Thymus (tissue), 11 donors: ENCODE measurements around the gene POLR1E. TPM values are rescaled to one million over a fixed set of nuclear protein-coding genes. Genes with fewer than 3 reads are reported as not detected.
"Not testable (repeated sequence)": the region's sequence is repeated elsewhere in the genome, so short reads cannot be mapped to it uniquely, and the experiment has no call there.

Experiments
- DNase-seq, 9 donors: peaks; one replicate each; pipeline ENCODE4 v3.0.0-alpha.2; 2013; ENCODE audit warnings: low spot score in 9 of 9, low read depth in 6 of 9, missing footprints in 1 of 9
- H3K27ac ChIP-seq, 2 donors: one replicate each; pipeline ENCODE4 v1.5.1; 2013; ENCODE audit warnings: control low read depth in 1 of 2, low read depth in 1 of 2, low read length in 1 of 2, mild to moderate bottlenecking in 1 of 2, moderate library complexity in 1 of 2
- H3K27me3 ChIP-seq, 2 donors: one replicate each; pipeline ENCODE4 v1.5.1; 2013; ENCODE audit warnings: low read length in 1 of 2; ENCODE audit not compliant: control insufficient read depth in 2 of 2, insufficient read depth in 1 of 2
- H3K36me3 ChIP-seq, 2 donors: one replicate each; pipeline ENCODE4 v1.5.1; 2013; ENCODE audit warnings: low read length in 1 of 2, mild to moderate bottlenecking in 1 of 2, moderate library complexity in 1 of 2; ENCODE audit not compliant: control insufficient read depth in 2 of 2, insufficient read depth in 2 of 2
- H3K4me1 ChIP-seq, 2 donors: one replicate each; pipeline ENCODE4 v1.5.1; 2013; ENCODE audit warnings: low read length in 2 of 2; ENCODE audit not compliant: control insufficient read depth in 2 of 2, insufficient read depth in 2 of 2
- H3K4me3 ChIP-seq, 2 donors: one replicate each; pipeline ENCODE4 v1.5.1; 2013; ENCODE audit warnings: low read length in 2 of 2, control low read depth in 1 of 2, mild to moderate bottlenecking in 1 of 2
- H3K9me3 ChIP-seq, 2 donors: one replicate each; pipeline ENCODE4 v1.5.1; 2013; ENCODE audit warnings: low read length in 1 of 2, mild to moderate bottlenecking in 1 of 2; ENCODE audit not compliant: control insufficient read depth in 2 of 2, insufficient read depth in 1 of 2
- WGBS: extraction: QIAGEN DNeasy Blood & Tissue Kit; methylation state at CpG from one replicate; pipeline ENCODE4 v1.1.7; 2013; 5-methylcytosine and 5-hydroxymethylcytosine counted together
- polyA plus RNA-seq: library from polyadenylated mRNA; stranded (reverse); fragments of 200-250 nt; gene quantifications from one replicate; pipeline ENCODE4 v1.2.3, GENCODE V29; 2013
- total RNA-seq: library from RNA; stranded (reverse); fragments of 120-200 nt; gene quantifications from one replicate; pipeline ENCODE4 v1.2.4, GENCODE V29; 2013
- donor health status: healthy.

POLR1E gene
- total and polyA plus RNA-seq, 2 donors = 21.0 to 22.0 TPM

DNA sequence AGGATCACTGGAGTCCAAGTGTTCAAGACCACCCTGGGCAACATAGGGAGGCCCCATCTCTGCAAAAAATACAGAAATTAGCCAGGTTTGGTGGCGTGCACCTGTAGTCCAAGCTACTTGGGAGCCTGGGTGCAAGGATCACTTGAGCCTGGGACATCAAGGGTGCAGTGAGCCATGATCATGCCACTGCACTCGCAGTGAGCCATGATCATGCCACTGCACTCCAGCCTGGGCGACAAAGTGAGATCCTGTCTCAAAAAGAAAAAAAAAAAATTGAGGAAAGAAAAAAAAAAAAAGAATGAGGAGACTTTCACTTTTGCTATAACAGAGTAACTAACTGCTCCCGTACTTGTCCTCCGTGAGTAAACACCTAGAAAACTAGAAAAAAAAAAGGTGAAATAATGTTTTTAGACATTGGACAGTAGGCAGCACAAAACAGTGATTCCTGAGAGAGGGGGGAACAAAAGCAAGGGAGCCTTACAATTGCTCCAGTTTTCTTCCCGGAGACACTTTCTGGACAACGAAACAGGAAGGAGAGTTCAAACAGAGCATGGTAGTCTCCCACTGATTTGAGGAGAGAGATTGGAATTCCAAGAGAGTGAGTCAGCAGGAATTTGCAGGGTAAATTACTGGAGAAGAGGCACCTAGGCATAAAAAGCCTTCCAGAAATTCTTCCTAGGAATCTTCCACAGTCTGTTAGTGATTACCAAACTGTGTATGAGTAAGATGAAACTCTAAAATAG is 13.6 kb upstream of the POLR1E start:
- H3K36me3 ChIP-seq = no peaks in the 10 kb centered on the region
- peaks cover 0 to 4% of the 10 kb centered on the region in 2 donors for H3K9me3 ChIP-seq
- DNase-seq = no peak
- no peaks in the 10 kb centered on the region for H3K4me1 ChIP-seq
- H3K27me3 ChIP-seq = peaks cover 0 to 2% of the 10 kb centered on the region in 2 donors
- WGBS = 32% methylated on average over 7 of the region's 7 CpGs
- H3K4me3 ChIP-seq = peak overlapping the region in 1 of 2 donors; percentile 7
- peak overlapping the region; percentile 15 to 77 for H3K27ac ChIP-seq

DNA sequence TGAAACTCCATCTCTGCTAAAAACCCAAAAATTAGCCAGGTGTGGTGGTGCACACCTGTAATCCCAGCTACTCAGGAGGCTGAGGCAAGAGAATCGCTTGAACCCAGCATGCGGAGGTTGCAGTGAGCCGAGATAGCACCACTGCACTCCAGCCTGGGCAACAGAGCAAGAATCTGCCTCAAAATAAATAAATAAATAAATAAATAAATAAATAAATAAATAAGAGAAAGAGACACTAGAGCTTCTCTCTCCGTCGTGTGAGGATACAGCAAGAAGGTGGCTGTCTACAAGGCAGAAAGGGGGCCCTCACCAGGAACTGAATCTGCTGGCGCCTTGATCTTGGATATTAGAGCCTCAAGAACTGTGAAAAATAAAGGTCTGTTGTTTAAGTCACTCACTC is 11.8 kb upstream of the POLR1E start:
- 83% methylated on average over 6 of the region's 6 CpGs for WGBS
- not testable (repeated sequence) for H3K27me3 ChIP-seq, H3K27ac ChIP-seq, DNase-seq, H3K4me1 ChIP-seq, H3K9me3 ChIP-seq, H3K4me3 ChIP-seq, H3K36me3 ChIP-seq

DNA sequence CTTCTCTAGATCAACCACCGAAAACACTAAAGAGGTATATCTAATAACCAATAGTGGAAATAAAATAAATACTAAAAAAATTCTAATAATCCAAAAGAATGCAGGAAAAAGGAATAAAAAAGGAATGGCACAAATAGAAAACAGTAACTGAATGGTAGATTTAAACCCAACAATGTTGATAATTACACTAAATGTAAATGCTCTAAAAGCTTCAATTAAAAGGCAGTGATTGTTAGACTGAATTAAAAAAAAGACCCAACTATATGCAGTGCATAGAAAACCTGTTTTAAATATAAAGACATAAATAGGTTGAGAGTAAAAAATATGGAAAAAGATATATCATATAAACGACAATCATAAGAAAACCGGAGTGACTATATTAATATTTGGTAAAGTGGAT is 11.3 kb upstream of the POLR1E start:
- 81% methylated on average over 3 of the region's 3 CpGs for WGBS
- Histone ChIP-seq H3K36me3 (no peaks in the 10 kb centered on the region), H3K4me3 (no peak overlapping the region), H3K9me3 (peaks cover 0 to 4% of the 10 kb centered on the region in 2 donors), H3K4me1 (no peaks in the 10 kb centered on the region), H3K27ac (no peak overlapping the region), H3K27me3 (peaks cover 0 to 2% of the 10 kb centered on the region in 2 donors)
- DNase-seq = no peak

DNA sequence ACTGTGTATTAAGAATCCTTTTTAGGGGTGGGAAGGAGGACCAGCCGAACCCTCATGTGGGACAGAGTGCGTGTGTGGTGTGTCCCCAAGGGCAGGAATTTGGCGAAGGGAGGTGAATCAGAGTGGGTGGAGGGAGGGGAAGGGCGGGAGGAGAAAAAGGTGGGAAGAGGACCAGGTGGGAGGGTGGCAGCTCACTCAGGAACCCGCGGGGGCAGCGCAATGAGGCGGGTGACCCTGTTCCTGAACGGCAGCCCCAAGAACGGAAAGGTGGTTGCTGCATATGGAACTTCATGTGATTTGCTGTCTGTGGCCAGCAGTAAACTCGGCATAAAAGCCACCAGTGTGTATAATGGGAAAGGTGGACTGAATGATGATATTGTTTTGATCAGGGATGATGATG is 8.8 kb upstream of the POLR1E start:
- Histone ChIP-seq H3K27ac (no peak overlapping the region), H3K4me1 (no peaks in the 10 kb centered on the region), H3K27me3 (peaks cover 0 to 11% of the 10 kb centered on the region in 2 donors), H3K4me3 (no peak overlapping the region), H3K36me3 (no peaks in the 10 kb centered on the region), H3K9me3 (peaks cover 0 to 4% of the 10 kb centered on the region in 2 donors)
- no peak for DNase-seq
- 81% methylated on average over 11 of the region's 11 CpGs for WGBS

DNA sequence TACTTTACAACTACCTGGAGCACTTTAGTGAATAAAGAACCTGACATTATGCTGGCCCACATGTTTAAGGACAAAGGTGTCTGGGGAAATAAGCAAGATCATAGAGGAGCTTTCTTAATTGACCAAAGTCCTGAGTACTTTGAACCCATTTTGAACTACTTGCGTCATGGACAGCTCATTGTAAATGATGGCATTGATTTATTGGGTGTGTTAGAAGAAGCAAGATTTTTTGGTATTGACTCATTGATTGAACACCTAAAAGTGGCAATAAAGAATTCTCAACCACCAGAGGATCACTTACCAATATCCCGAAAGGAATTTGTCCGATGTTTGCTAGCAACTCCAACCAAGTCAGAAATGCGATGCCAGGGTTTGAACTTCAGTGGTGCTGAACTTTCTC is 8.3 kb upstream of the POLR1E start:
- not testable (repeated sequence) for H3K4me1 ChIP-seq, H3K9me3 ChIP-seq, DNase-seq, H3K4me3 ChIP-seq, H3K27ac ChIP-seq, H3K36me3 ChIP-seq
- 96% methylated on average over 4 of the region's 4 CpGs for WGBS
- H3K27me3 ChIP-seq = peaks cover 0 to 12% of the 10 kb centered on the region in 2 donors

DNA sequence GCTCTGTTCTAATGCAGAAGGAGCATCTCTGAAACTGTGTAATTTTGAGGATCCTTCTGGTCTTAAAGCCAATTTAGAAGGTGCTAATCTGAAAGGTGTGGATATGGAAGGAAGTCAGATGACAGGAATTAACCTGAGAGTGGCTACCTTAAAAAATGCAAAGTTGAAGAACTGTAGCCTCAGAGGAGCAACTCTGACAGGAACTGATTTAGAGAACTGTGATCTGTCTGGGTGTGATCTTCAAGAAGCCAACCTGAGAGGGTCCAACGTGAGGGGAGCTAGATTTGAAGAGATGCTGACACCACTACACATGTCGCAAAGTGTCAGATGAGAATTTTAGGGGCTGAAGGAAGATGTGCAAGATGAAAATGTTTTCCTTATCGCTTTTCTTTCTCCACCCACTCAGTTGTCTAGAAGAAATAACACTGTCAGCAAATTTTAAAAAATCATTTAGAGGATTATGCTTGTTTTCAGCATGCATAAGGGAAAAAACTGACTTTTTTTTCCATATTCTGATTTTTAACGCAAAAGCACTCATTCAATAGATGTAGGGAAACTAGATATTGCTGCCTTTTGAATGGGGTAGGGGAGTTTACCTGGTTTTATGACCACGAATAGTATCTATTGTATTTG is 7.6 kb upstream of the POLR1E start:
- not testable (repeated sequence) for H3K4me3 ChIP-seq, DNase-seq, H3K27ac ChIP-seq, H3K36me3 ChIP-seq, H3K9me3 ChIP-seq, H3K4me1 ChIP-seq
- WGBS = 76% methylated on average over 5 of the region's 5 CpGs
- peaks cover 0 to 12% of the 10 kb centered on the region in 2 donors for H3K27me3 ChIP-seq

DNA sequence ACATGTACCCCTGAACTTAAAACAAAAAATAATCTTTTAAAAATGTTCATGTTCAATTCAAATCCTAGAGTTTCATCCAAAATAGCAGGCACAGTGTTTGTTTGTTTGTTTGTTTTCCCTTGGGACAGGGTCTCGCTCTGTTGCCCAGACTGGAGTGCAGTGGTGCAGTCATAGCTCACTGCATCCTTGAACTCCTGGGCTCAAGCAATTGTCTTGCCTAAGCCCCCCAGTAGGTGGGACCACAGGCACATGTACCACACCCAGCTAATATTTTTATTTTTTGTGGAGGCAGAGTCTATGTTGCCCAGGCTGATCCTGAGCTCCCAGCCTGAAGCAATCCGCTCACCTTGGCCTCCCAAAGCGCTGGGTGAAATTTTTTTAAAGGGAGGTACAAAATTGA is 5.0 kb upstream of the POLR1E start:
- peaks cover 5 to 7% of the 10 kb centered on the region in 2 donors for H3K4me1 ChIP-seq
- H3K4me3 ChIP-seq = no peak overlapping the region
- peaks cover 0 to 12% of the 10 kb centered on the region in 2 donors for H3K27me3 ChIP-seq
- H3K27ac ChIP-seq = no peak overlapping the region
- no peaks in the 10 kb centered on the region for H3K9me3 ChIP-seq
- no peaks in the 10 kb centered on the region for H3K36me3 ChIP-seq
- DNase-seq = no peak
- WGBS = 96% methylated on average over 3 of the region's 3 CpGs

DNA sequence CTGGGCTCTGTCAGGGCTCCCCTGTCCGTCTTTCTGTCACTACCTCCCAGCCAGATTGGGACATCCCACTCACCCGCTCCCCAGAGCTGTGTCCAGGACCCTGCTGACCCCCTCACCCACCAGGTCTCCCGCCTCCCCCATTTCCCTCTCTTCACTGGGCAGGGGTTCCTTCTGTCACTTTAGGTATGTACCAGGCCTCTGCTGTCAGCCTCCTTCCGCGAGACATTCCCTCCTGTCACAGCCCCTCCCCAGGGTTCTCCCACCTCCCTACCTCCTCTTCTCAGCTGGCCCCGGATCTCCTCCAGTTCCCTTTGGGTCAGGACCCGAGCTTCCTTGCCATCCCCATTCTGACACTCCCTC is 488 bp downstream of the POLR1E start:
- peaks cover 0 to 6% of the 10 kb centered on the region in 2 donors for H3K27me3 ChIP-seq
- 6% methylated on average over 7 of the region's 7 CpGs for WGBS

More for the DNA sequence above, 488 bp downstream of the POLR1E start:
- Histone ChIP-seq H3K9me3 (no peaks in the 10 kb centered on the region), H3K4me3 (peak overlapping the region; percentile 66 to 82), H3K27ac (peak overlapping the region; percentile 37 to 72), H3K36me3 (peaks cover 3 to 11% of the 10 kb centered on the region in 2 donors), H3K4me1 (peaks cover 10 to 18% of the 10 kb centered on the region in 2 donors)
- peak in 1 of 9 donors; percentile 19 for DNase-seq
